HG03575 (cell line): ENCODE measurements around the gene ZNF473.
"Not testable (repeated sequence)": the region's sequence is repeated elsewhere in the genome, so short reads cannot be mapped to it uniquely, and the experiment has no call there.

Experiments used
- ATAC-seq: cut with Tn5 transposase; IDR thresholded peaks from one replicate; pipeline ENCODE4 v1.9.1; 2021; ENCODE audit not compliant: unreplicated experiment, insufficient number of reproducible peaks, low FRiP score; ENCODE audit errors: extremely low read depth

The ZNF473 gene

DNA sequence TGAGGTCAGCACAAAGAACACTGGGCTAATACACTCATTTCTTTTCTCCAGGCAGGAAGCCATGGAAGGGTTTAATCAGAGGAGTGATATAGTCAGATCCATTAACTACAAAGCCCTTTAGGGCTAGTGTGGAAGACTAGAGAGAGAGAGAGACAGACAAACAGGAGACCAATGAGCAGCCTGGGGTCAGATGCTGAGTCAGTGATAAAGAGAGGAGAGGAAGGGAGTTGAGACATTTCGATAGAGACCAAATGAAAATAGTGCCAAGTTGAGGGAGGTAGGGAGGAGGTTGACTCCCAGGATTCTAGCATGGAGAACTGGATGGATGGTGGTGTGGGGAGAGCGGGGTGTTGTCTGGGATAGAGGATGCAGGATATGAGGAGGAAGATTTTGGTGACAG lies 18.2 kb downstream of the ZNF473 start:
- ATAC-seq, result no peak

DNA sequence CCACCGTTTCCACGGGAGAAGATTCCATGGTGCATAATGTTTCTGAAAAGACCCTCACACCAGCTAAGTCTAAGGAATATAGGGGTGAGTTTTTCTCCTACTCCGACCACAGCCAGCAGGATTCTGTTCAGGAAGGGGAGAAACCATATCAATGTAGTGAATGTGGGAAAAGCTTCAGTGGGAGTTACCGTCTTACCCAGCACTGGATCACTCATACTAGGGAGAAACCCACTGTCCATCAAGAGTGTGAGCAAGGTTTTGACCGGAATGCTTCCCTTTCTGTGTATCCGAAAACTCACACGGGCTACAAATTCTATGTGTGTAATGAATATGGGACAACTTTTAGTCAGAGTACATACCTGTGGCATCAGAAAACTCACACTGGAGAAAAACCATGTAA lies 19.1 kb downstream of the ZNF473 start:
- ATAC-seq, result no peak

DNA sequence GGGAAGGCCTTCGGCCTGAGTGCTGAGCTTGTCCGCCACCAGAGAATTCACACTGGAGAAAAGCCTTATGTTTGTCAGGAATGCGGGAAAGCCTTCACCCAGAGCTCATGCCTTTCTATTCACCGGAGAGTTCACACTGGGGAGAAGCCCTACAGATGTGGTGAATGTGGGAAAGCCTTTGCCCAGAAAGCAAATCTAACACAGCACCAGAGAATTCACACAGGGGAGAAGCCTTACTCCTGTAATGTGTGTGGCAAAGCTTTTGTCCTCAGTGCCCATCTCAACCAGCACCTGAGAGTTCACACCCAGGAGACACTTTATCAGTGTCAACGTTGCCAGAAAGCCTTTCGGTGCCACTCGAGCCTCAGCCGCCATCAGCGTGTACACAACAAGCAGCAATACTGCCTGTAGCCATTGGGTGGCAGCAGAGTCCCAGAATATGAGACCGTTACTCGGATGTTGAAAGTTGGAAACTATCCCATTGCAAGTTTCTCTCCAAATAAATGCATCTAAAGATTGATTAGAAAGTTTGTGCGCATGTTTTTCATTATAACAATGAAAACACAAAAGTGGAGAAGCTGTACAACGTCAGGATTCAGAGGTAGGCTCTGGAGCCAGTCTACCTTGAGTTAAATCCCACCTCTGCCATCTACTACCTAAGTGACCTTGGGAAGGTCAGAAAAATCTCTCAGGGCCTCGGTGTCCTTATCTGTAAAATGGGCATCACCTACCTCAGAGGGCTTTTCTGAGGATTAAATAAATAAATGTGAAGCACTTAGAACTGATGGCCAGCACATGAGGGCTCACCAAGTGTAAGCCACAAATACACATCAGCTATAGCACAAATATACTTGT lies 21.1 kb downstream of the ZNF473 start:
- no peak for ATAC-seq

DNA sequence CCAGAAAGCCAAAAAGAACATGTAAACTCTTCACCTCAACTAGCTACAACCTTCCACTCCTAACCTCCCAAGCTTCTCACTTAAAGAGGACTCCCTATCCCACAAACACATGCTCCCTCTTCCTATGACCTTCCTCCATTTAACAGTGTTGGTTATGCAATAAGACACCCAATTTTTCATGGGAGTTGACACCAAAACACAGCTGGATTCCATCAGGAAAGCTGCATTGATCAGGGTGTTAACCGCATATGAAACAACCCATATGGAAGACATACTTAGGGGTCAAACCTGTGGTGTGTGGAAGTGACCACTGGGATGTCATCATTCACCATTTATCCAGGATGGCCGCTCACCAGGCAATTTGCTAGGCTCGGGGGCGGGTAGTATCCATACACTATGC lies 21.9 kb downstream of the ZNF473 start:
- no peak for ATAC-seq

DNA sequence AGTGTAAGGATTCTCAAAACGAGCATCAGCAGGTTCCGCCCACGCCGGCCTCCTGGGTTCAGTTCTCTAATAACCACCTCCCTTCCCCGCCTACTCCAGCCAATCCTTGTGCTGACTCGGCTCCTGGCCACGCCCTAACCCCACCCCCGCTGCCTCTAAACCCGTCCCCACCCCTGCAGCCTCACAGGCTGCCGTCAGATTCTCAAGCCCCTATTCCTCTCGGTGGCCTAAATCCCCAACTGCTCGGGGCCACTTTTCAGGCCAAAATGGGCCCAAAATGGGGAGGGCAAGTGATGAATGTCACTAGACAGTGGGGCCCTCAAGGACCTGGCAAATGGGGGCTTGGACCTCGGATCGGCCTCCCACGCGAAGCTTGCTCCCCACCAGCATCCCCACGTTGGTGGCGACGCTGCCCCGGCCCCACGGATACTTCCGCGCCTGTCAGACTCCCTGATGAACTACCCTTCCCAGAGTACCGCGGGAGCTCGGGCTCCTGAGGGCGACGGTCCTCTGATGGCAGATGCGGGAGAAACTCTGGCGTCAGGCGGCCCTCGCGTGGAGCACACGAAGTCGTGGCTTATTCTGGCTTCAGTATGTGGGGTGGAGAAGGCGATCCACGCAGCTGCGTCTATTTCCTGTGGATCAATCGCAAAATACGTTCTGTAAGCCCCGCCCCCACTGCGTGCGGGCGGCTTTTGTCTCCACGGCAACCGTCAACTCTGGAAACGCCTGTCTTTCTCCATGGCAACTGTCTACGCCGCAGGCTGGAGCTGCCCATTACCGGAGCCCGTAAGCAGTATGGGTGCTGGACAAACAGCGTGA lies 24.8 kb downstream of the ZNF473 start:
- no peak for ATAC-seq

DNA sequence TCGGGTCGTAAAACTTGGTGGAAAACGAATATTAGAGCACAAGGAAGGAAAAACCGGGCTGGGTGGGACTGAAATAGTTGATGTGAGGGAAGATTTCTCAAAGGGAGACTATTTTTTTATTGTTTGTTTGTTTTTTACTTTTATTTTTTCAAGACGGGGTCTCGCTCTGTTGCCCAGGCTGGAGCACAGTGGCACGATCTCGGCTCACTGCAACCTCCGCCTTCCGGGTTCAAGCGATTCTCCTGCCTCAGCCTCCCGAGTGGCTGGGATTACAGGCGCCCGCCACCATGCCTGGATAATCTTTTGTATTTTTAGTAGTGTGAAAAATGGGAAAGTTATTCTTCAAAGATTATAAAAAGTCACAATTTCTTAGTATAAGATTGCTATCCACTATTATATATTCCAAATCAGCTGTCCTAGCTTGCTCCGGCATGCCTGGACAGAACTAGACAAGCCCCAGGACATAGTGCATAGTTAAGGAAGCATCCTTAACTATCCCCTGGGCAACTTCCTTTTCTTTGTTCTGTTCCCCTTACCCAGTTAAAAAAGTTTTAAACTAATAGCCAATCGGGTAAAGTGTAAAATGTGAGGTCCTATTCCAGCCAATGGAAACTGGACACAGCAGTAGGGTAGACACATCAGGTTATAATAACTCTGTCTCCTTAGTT lies 25.6 kb downstream of the ZNF473 start:
- ATAC-seq, result not testable (repeated sequence)

DNA sequence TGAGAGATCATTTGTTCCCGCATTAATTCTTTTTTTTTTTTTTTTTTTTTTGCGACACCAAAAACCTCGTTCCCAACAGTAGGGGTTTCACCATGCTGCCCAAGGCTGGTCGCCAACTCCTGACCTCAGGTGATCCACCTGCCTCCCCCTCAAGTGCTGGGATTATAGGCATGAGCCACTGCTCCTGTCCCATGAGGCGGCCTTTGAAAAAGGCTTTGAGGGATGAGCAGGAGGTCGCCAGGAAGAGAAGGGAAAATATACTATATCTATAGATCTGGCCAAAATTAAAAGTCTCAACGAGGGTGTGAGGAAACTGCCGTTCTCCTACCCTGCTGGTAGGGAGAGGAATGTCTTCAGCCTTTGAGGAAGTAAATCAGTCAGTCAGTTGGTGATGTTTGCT lies 26.2 kb downstream of the ZNF473 start:
- ATAC-seq, result no peak

DNA sequence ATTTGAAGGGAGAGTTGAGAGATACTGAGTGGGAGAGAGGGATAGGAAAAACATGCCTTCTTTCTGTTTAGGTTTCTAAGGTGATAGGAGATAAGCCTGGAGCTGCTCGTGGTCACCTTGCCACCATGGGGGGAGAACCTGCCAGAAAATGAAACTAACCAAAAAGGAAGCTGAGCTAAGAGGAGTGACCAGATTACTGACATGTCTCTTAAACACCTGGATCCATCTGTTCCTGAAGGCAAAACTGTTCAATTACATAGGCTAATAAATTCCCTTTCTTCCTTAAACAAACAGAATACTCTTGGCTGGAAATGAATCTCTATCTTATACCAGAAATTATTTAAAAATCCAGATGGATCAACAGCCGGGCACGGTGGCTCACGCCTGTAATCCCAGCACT lies 27.3 kb downstream of the ZNF473 start:
- no peak for ATAC-seq

DNA sequence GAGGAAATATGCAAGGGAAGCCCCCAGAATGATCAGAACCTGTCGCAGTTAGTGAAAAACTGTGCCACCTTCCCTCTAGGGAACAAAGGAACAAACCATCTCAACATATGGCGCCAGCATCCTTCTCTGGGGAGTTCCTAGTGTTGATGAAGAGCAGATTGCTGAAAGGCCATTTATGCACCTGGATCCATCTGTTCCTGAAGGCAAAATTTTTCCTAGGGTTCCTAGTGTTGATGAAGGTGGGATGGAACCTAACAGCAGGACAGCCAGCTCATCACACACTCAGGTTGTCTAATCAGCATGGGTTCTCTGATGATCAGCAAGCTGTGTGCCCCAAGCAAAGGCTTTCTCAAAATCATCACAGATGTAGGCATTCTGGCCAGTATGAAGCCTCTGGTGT lies 32.6 kb downstream of the ZNF473 start:
- ATAC-seq, result no peak

DNA sequence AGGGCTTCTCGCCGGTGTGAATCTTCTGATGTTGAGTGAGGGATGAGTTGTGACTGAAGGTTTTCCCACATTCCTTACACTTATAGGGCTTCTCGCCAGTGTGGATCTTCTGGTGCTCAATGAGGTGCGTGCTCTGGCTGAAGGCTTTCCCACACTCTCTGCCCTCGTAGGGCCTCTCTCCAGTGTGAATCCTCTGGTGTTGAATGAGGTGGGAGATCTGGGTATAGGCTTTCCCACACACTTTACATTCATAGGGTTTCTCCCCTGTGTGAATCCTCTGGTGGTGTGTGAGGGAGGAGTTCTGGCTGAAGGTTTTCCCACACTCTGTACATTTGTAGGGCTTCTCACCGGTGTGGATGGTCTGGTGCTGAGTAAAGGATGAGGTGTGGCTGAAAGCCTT lies 33.2 kb downstream of the ZNF473 start:
- ATAC-seq, result no peak

DNA sequence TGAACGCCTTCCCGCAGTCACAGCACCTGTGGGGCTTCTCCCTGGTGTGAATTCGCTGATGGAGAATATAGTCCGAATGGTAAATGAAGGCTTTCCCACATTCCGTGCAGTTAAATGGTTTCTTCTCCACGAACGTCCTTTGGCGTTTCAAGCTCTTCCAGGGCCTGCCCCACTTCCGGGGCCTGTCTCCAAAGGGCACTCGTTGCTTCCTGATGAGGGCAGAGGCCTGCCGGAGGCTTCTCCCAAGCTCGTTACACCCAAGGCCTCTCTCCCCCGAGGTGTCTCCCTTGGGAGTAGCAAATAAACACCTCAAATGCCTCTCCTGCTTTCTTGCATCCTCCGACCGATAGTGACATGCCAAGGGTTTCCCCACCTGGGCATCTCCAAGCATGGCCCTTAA lies 34.3 kb downstream of the ZNF473 start:
- no peak for ATAC-seq

DNA sequence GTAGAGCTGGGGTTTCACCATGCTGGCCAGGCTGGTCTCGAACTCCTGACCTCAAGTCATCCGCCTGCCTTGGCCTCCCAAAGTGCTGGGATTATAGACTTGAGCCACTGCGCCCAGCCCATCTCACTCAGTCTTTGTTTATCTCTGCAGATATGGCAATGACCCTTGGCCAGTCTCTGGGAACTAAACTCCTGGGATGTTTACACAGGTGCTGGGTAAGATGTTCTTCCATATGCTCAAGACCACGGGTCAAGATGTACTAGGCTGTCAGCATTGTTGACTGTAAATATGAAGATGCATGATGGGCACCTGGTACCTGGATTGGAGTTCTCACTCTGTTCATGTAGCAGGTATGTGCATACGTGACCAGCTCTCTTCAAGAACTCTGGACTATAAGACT lies 35.8 kb downstream of the ZNF473 start:
- ATAC-seq, result no peak

DNA sequence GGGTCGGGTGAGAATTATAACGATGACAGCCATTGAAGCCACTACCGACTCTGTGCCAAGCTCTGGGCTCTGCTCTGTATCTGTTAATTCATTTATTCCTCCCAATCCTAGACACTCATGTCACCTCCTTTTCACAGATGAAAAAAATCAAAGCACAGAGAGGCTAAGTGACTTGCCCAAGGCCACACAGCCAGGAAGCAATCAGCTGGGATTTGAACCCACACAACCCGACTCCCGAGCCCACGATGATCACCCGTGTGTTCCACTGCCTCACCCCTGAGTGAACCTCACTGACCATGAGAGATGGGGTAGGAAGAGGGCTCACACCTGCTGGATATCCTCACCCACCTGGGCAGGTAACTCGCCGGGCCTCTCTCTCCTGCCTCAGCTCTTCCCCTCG lies 40.1 kb downstream of the ZNF473 start:
- ATAC-seq, result no peak

DNA sequence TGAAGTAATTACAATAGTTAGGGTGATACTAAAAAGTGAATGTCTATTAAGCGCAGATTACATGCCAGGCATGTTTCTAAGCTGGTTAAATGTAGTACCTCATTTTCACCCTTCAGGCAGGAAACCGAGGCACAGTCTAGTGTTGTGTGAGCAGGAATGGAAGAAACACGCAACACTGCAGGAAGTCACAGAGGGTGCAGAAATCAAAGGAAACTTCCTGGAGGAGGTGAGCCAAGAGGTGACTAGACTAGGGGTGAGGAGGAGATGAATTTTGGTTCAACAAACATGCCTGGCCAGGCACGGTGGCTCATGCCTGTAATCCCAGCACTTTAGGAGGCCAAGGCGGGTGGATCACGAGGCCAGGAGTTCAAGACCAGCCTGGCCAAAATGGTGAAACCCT lies 41.8 kb downstream of the ZNF473 start:
- no peak for ATAC-seq

DNA sequence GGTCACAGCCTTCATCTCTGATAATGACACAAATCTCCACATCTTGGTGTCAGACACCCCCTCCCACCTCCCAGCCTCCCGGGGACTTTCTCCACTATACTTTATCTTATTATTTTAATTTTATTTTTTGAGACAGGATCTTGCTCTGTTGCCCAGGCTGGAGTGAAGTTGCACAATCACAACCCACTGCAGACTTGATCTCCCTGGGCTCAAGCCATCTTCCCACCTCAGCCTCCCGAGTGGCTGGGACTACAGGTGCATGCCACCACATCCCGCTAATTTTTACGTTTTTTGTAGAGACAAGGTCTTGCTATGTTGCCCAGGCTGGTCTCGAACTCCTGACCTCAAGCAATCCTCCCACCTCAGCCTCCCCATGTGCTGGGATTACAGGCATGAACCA lies 42.6 kb downstream of the ZNF473 start:
- not testable (repeated sequence) for ATAC-seq

DNA sequence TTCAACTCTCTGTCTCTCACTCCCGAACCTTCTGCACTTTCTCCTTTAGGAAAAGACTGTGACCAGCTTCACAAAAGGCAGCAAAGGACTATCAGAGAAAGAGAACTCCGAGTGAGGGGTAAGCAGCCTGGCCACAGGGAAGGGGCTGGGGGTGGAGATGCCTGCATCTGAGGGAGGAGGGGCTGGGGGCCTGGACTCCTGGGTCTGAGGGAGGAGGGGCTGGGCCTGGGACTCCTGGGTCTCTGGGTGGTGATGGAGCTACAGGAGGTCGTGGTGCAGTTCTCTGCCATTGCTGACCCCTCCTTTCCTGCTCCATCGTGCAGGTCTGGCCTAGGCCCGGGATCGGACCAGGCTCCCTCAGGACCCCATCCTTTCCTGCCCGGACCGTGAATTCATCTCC lies 49.3 kb downstream of the ZNF473 start:
- not testable (repeated sequence) for ATAC-seq

DNA sequence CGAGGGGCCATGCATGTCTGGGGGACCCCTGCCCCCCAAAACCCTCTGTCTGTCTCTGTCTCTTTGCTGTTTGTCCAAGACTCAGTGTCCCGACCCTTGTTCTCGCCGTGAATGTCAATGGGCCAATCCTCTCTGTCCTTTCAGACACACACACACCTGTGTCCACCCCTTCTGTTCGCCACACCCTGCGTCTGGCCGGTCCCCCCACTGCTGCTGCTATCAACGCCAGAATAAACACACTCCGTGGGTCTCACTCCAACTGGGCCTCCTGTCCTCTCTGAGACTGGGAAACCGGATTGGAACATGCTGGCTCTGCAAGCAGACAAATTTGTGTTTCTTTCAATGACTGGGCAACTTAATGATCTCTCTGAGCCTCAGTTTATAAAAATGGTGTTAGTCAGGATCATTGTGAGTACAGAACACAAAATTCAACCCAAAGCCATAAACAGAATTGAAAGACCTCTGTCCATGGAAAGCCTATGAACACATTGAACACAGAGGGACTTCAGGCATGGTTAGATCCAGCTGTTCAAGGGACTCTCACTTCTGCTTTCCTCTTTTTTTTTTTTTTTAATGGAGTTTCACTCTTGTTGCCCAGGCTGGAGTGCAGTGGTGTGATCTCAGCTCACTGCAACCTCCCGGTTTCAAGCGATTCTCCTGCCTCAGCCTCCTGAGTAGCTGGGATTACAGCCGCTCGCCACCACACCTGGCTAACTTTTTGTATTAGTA lies 50.0 kb downstream of the ZNF473 start:
- not testable (repeated sequence) for ATAC-seq

DNA sequence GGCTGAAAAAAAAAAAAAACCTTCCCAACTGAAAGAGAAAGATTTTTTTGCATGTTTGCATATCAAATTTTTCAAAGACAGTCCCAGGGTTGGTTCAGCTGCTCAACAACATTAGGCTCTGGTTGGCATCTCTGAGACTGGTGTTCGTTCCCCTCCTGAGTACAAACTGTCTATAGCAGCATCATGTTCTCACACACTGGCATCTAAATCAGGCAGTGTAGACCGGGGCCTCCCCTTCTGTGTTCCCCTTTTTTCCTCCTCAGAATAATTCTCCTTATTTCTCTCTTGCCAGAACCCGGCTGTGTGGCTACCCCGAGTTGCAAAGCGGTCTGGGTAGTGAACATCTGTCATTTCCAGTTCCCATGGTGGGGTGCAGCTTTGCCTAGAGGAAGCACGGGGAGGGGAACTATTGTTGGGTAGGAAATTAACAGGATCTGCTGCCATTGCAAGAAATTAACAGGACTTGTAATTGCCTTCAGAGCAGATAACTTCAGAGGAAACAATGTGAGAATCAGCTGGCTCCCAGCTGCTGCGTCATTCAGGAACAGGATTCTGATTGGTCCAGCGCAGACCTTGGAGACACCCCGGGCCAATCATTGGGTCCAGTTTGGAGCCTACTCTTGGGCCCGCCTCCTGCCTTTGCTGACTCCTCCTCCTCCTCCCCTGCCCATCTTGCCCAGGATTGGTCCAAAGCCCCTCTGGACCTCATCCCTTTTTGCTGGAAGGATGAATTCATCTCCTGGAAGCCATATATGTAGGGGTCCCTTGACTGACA lies 51.0 kb downstream of the ZNF473 start:
- not testable (repeated sequence) for ATAC-seq
